NCI-H2081 (cell line): Measurements from ENCODE around the gene RPTN.
A peak's percentile ranks its signal among the peaks of the same experiment; 100 is the strongest.

Experiments
- DNase-seq, 2 experiments: peaks; one replicate each; lab custom pipeline; 2025; lab: John Stamatoyannopoulos, UW

The RPTN gene, protein sequence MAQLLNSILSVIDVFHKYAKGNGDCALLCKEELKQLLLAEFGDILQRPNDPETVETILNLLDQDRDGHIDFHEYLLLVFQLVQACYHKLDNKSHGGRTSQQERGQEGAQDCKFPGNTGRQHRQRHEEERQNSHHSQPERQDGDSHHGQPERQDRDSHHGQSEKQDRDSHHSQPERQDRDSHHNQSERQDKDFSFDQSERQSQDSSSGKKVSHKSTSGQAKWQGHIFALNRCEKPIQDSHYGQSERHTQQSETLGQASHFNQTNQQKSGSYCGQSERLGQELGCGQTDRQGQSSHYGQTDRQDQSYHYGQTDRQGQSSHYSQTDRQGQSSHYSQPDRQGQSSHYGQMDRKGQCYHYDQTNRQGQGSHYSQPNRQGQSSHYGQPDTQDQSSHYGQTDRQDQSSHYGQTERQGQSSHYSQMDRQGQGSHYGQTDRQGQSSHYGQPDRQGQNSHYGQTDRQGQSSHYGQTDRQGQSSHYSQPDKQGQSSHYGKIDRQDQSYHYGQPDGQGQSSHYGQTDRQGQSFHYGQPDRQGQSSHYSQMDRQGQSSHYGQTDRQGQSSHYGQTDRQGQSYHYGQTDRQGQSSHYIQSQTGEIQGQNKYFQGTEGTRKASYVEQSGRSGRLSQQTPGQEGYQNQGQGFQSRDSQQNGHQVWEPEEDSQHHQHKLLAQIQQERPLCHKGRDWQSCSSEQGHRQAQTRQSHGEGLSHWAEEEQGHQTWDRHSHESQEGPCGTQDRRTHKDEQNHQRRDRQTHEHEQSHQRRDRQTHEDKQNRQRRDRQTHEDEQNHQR

DNA sequence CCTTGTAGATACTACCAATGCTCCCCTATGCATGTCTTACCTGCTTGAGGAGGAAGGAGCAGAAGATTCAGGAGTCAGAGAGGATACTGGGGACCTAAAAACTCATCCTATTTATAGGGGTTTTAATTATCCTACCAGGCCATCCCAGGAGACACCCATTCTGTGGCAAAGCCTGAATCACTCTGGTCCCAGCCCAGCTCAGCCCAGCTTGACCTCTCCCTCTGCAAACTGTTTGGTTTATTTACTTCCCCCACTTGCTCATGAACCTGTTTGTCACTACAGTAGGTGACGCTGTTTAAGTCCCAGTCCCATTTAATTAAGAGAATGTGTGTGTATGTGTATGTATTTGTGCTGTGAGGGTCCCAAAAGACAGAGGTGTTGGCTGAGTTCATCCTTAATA lies at the start of gene RPTN:
TSS of gene RPTN (minus strand) at position 85 of the 400 bp plus-strand sequence. CDS start 1,339 bp downstream, outside the sequence.
- no peak for DNase-seq

DNA sequence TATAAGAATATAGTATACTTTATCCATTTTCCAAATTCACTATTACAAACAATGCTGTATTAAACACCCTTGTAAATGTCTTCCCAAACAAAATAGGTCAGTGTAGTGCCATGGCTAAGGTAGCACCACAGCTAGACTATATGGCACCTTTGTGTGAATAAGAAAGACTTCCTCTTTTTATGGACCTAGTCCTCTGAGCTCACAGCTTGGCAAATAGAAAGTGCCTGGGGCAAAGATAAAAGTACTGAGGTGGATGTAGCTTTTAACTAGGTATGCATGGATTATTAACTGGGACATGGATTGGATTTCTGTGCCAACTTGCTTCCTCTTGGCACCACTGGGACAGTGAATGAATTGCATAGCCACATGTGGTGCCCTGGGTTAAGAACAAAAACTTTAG lies 40.0 kb upstream of the RPTN start:
- no peak for DNase-seq

DNA sequence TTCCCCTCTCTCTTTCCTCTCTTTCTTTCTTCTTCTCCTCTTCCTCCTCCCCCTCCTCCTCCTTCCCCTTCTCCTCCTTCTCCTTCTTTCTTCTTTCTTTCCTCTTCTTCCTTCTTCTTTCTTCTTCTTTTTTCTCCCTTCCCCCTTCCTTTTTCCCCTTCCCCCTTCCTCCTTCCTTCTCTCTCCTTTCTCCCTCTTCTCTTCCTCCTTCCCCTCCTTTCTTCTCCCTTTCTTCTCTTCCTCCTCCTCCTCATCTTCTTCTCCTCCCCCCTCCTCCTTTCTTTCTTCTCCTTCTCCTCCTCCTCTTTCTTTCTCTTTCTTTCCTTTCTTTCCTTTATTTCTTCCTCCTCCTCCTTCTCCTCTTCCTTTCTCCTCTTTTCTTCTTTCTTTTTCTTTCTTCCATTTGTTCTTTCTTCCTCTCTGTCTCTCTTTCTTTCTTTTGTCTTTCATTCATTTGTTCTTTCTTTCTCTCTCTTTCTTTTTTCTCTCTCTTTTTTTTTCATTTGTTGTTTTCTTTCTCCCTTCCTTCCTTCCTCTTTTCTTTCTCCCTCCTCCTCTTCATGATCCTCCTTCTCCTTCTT lies 38.4 kb upstream of the RPTN start:
- DNase-seq, result no peak

DNA sequence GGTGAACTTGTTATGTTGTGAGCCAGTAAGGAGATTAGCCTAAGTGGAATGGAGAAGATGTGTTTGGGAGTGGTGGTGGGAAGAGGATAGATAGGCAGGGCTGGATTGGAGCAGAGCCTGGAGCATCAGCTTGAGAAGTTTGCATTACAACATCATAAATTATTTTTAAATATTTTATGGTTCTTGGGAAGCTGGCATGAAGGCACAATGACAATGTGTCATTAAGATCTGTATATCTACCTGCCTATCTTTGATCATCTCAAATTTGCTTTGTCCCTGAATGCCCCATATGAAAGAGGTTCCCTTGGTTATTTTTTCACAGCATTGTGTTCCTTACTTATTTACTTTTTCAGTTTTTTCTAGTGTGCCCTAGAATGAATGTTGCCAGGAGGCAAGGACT lies 32.7 kb upstream of the RPTN start:
- no peak for DNase-seq

DNA sequence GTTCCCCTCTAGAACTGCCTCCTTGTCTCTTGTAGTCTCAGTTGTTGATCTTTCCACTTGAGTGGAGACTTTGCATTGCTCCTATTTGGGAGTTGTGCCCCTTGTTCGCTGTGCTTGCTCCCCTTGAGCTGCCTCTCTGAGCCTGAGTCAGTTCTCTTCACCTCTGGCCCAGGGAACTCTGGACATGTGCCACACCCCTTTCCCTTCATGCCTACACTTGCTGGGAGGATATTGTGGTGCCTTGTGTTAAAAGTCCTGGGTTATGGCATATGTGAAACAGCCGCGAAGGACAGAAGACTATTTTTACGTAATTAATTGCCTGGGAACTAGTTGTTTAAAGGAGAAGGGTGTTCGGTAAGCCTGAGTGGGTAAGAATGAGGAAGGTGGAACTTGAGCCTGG lies 32.2 kb upstream of the RPTN start:
- DNase-seq, result no peak

DNA sequence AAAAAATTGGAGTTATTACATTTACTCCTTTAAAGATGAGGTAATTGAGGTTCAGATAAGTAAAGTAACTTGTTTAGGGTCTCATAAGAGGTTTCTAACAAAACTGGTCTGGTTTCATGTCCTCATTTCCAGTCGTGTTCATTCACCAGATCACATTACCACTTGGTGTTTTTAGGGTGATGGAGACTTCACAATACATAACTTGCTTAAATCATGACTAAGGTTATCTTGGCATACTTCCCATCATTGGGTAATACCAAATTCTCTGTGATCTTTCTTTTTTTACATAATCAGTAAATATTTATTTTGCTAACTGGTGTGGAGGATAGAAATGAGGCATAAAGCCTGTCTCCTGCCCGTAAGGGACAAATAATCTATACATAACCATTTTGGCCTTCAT lies 31.6 kb upstream of the RPTN start:
- no peak for DNase-seq

DNA sequence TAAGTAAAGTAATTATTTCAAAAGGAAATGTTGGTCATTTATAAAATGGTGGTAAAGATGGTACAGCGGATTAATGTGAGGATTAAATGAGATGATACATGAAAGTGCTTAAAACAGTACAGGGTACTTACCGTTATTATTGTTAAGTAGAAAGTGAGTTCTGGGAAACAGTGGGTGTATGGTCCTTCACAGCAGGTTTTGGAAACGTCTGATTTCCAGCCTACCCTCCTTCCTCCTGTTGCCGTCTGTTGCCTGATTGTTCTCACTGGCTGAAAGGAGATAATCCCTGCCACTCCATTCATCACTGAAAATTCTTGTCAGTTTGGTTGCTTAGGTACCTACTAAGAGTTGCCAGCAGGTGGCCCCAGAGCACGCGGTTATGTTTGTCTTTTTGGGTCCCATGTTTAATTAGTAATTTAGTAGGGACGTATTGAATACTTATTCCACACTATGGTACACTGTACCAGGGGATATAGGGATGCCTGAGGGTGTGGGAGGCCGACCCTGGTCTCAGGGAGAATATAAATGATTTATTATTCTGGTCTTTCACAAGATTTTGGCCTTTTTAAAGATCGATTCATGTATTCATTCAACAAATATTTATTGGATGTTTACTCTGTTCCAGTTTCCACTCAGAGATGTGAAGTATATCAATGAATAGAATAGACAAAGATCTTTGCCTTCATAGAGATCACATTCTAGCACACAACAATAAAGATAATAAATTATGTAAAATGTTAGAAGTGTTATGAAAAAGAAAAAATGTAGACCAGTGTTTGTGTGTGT lies 30.8 kb upstream of the RPTN start:
- DNase-seq, result peak; percentile 16 to 44

DNA sequence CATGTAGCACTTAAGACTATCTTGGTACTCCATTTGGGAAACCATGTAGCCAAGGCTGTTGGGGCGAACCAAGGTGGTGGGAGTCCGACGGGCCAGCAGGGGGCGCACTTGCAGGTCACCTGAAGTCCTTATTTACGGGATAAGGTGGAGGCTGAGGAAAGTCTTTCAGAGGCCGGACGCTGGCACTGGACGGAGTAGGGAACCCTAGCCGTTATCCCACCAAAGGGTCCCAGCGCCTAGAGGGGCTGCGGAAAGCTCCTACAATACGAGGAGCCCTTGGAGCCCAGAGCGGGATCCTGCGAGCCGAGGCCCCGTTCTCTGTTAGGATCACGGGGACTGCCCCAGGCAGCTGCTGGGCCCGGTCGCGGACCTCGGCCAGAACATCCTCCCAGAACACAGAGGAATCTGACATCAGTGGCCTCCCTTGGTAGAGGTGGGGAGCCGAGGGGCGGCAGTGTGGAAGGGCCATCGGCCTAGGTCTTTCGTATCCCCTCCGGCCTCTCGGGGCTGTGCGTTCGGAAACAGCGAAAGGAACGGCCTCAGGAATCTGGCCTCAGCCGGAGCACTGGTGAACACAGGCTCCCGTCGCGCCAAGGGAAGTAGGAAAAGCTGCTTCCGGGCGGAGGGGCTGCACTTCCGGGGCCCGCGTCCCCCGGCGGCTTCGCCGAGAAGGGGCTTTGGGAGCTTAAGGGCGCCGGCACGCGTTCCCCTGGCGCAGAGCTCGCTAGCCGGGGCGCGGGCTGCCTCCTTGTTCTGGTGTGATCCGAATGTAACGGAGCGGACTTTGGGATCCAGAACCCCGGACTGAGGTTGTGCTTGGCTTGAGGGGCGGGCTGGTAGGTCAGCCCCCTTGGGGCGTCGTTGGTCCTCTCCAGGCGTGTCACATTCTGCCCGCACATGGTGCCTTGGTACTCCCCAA lies 29.9 kb upstream of the RPTN start:
- DNase-seq, result no peak

DNA sequence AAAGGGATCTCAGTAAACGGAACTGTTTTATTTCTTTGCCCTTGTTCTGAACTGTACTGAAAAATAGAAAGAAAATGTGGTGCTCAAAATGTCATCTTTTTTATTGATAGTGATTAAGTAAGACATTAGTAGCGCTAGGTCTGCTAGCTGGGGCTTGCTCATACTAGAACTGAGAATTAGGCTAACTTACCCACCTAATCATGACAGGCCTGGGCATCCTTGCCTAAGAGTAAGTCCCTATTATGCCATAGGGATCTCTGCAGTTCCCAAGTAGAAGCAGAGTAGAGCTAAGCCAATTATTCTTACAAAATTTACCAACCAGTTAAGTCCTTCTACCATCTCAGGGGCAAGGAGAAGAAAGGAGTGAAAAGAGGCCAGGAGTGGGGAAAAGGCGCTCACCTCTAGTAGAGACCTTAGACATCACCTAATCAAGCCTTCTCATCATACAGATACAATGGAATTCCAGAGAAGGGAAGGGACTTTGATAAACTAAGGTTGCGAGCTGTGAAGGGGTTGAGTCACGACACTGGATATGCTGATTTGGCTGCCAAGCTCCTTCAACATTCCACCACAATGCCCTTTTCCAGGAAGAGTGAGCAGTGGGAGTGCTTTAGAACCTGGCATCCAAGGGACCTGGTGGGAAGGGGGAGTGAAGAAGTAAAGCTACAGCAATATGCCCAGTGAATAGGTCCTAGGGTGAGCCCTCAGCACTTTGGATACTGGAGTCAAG lies 27.7 kb upstream of the RPTN start:
- no peak for DNase-seq

DNA sequence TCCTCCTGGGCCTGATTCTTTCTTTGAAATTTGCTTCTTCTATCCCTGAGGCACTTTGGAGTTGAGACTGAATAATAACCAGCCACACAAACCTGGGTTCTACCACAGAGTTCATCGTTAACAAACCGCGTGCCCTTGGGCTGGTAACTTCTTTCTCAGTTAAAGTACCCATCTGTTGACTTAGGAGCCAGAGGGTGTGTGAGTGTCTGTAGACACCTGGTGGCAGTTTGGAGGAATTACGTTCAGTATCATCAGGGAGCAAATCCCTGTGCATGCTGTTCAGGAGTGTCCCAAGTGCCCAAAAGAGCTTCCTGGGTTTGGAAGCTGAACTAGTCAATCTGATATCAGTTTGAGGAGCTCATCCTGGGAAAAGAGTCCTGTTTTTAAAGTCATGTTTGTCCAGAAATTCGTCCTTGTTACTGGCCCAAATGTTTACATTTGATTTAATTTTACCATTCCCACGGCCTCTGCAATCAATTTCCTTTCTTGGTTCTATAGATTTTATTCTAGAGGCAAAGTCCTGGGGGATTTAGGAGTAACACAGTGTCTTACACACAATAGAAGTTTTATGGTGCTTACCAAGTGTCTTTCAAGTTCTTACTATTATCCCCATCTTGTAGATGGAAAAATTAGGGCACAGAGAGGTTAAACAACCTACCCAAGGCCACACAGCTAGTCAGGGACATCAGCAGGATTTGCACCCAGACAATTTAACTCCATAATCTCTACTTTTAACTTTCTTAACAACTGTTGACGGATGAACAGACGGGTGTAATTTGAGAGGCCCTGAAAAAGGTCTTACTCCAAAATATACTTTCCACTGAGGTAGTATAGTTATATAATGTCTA lies 26.7 kb upstream of the RPTN start:
- DNase-seq, result peak; percentile 32 to 39

DNA sequence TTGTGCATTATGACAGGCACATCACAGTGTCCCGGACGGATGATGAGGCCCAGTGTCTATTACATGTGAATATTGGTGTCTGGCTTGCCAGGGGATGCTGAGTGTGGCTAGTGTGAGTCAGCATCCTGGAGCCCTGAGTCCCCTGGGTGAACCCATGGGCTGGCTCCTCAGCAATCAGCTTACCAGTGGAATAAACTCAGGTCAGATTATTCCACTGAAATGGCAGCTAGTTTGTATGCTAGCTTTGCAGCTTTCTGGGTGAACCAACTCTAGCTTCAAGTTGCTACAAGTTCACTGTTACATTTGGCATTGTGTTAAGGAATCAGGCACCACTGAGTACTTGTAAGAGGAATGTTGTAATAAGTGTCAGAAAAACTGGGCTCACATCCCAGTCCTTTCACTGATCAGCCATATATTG lies 23.9 kb upstream of the RPTN start:
- no peak for DNase-seq

DNA sequence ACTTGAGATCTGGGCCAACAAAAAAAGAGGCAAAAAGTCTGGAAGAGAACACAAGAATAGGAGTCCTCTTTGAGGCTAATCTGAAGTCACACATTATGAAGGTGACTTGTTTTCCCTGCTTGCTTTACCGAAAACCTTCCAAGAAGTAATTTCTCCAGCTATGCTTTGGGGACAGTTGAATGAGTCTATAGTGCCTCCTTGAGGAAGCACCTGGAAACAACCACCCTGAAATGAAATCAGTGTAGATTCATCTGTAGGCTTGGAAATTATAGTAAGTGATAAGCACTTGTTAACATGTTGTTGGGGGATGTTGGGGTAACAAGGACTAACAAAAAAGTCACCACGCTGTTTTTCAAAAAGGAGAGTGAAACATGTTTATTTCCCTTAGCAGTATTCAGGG lies 23.4 kb upstream of the RPTN start:
- DNase-seq, result no peak

DNA sequence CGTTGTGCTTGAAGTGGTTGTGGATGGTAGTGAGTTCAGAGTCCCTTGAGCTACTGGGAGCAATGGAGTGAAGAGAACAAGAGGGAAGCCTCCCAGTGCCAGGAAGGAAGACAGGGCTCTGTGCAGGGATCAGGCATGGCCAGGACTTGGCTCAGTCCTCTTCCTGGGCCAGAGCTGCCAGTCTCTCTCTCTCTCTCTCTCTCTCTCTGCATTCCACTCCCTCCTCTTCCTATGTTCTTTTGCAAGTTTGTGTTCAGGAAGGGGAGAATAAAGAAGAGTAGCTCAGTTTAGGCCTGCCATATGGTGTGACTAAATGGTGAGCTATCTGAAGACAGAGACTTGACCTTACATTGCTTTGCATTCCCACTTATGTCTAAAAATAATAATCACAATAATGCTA lies 20.5 kb upstream of the RPTN start:
- no peak for DNase-seq

DNA sequence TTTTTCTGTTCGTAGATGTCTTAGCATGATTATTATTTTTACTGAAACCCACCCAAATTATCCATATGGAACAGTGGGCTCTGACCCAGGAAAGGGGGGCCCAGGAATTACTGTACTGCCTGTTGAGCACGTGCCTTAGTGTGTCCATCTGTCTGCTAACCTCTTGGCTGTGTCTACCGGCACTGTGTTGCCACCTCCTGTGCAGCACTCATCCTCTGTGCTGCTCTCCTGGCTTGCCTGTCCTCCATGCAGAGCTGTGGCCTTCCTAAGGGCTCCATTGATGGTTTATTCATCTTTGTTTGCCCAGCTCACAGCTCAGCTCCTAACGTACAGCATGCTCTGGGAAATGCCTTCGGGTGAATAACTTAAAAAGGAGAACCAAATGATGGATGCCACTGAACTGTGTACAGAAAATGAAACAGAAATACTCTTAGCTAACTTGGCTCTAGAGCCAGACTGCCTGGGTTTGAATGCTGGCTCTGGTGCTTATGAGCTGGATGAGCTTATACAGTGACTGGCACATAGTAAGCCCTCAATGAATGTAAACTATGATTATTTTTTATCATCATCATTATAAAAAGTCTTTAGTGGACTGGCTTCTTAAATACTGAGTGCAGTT lies 11.4 kb upstream of the RPTN start:
- no peak for DNase-seq

DNA sequence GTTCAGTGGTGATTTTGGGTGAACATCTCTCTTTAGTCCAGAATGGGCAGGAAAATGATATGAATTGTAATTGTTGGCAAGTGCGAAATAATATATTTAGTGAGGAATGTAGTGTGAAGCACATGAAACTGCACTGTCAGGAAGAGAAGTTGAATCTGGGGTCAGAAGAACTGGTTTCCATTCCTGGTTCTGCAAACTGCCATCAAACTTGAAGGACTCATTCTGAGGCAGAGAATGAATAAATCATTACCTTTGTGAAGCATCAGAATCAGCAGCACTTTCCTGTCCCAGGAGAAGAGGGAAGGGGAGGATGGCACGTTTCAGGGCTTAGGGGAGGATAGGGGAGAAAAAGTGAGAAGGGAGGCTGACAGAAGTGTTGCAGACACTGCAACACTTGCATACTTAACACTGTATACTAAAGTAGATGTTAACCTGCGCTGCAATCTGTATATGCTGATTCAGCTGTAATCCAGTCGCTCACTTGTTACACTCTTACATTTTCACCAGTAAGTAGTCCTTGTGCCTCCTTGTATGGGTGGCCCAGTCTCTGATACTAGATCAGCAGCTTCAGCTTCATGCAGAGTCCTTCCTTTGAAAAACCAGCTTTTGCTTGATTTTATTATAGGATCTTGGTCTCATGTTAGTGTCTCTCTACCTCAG lies 10.5 kb upstream of the RPTN start:
- DNase-seq, result no peak

DNA sequence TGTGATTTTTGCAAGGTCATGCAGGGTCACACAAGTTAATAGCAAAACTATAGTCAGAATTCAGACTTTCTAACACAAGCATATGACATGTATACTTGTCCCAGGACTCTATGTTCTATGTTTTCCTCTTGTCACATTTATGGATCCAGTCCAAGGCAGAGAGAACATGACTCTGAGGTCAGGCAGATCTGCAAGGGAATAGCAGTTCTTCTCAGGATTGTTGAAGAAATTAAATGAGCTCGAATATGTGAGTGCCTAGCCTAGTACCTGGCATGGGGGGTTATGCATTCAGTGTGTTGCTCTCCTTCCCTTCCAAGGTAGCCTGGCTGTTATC lies 9.5 kb upstream of the RPTN start:
- DNase-seq, result no peak

DNA sequence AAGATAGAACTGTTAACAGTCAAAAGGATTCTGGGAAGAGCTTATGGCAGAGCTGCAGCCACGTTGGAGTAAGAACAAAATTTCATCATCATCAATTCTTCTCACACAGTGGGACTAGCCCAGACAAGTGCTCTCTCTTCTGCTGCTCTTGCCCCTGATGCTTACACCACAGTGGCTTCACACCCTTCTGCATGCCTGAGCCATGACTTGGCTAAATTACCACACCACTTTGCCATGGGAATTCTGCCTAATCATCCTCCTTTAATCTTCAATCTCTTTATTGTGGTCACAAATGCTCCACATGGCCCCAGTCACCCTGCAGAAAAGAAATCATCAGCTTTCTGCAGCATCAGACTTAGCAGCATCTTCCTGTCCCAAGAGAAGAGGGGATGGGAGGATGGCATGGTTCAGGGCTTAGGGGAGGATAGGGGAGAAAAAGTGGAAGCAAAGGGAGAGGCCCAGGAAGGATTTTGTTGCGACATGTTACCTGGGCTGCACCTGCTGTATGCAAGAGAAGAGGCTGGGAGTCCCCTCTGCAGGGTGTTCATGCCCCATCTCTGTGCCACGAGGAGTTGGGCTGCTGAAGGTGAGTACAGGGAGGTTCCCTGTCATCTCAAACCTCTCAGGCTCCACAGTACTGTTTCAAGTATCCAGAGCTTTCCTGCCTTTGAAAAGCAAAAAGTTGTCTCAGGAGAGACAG lies 9.0 kb upstream of the RPTN start:
- DNase-seq, result no peak

DNA sequence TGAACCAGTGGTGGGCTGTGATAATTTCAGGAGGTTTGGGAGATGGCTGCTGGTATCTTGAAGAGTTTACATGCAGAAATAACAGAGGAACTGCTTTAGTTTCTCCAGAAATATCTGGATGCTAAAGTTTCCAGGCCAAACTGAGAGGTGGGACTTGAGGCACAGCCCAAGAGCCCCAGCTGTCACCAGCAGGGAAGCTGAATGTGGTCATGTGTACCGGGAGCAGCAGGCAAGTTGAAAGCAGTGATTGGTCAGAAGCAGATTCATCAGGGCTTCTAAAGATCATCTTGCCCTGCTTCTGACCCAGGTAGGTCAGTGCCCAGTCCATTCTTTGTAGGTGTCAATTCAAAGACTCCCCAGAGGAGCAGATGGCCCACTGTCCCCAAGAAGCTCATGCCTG lies 7.9 kb upstream of the RPTN start:
- no peak for DNase-seq
